Head of caudate nucleus (tissue), 42 donors: Measurements from ENCODE around the gene EIF4G2.
A peak's percentile ranks its signal among the peaks of the same experiment; 100 is the strongest.

ENCODE experiments used
- DNase-seq, 42 donors: peaks; one replicate each; pipeline versions ENCODE4 v3.0.0 to v3.0.0-alpha.2; 2020 to 2021; ENCODE audit warnings: mixed read lengths in 7 of 42
- intact Hi-C: fragments of 100-400 bp; cut with DNase I; formaldehyde crosslinking; loops from one replicate; pipeline ENCODE4 v1.15.0; 2022

Gene EIF4G2

DNA sequence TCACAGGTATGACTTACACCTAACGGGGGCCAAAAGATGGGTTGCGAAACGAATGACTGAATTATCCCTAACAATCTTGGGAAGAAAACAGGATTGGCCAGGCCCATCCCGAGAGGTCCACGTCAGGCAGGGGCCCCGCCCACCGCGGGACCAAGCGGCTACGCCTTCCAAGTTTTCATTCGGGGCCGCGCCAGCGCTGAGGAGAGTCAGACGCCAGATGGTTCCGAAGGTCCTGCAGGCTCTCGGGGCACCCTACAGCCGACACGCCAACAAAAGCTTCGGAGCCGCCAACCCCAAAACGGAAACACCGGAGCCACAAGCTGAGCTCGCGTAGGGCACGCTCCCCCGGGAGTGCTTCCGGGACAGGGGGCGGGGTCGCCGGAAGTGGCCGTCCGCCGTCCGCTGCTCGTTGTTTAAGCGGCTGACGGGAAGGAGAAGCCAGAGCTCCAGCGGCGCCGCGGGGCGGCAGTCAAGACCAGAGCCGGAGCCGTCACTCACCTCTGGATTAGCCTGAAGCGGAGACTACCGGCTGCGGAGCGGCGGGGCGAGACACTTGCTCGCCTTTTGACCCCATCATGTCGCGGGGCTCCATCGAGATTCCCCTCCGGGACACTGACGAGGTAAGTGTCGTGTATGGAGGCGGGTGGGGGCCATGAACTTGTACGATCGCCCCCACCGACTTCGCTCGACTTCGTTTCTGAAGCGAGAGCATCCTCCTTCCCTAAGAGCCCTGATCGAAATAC is 57.7 kb downstream of the EIF4G2 start, which contains the start of gene CTR9:
CTR9 (plus strand) TSS at position 409 of the 743 bp plus-strand sequence; CDS start at position 576, 167 bp downstream.
- intact Hi-C loops: loop anchor here (10.0 kb wide), 1 partner anchor 54 kb away; the partner anchor contains the start of gene EIF4G2
- peak; percentile 87 to 98 (median 95) for DNase-seq

DNA sequence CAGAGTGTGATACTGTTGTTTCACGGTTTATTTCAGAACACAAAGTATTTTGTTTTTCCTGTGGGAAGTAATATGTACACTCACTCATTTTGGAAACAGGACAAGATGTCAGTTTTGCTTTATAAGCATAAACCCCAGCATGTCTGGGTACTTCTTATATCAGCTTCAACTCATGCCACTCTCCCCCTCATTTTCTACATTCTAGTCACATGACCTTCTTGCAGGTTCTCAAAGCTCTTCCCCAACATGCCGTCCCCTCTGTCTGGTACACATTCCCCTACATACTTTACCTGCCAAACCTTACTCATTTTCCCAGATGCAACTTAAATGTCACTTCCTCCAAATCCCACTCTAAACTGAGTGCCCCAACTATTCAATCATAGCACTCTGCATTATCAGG is 59.2 kb downstream of the EIF4G2 start:
- no peak for DNase-seq
- intact Hi-C loops: no loop called here

- no peak for DNase-seq
- intact Hi-C loops: no loop called here
Observed at GRCh38 chr11:10747733-10748132, 61.0 kb downstream of the EIF4G2 start.
